Measurements from ENCODE around the gene MRPL4.

- TF ChIP-seq CTCF (IDR thresholded peaks at IDR 0.05) (peak in 3 of 4 experiments; percentile 93 to 99 (median 94)), POLR2AphosphoS5 (IDR thresholded peaks at IDR 0.05) (no peak), POLR2A (IDR thresholded peaks at IDR 0.05) (no peak)
These were observed 17.5 kb downstream of the MRPL4 start for GRCh38 chr19:10269333-10270179.
